GM19193 (cell line): ENCODE measurements around the gene AP5S1.
A peak's percentile ranks its signal among the peaks of the same experiment; 100 is the strongest.

Source experiments
- POLR2A ChIP-seq: IDR thresholded peaks from 4 replicates; pipeline ENCODE4 v1.6.1; 2011; ENCODE audit not compliant: insufficient read depth, insufficient read length; ENCODE audit errors: extremely low read depth

Gene AP5S1

GRCh38 chr20:3785240-3786125 lies 34.9 kb upstream of the AP5S1 start:
- no peak for TF ChIP-seq POLR2A

- TF ChIP-seq POLR2A = peak; percentile 8
These were observed 34.2 kb upstream of the AP5S1 start for GRCh38 chr20:3786126-3786484.

DNA sequence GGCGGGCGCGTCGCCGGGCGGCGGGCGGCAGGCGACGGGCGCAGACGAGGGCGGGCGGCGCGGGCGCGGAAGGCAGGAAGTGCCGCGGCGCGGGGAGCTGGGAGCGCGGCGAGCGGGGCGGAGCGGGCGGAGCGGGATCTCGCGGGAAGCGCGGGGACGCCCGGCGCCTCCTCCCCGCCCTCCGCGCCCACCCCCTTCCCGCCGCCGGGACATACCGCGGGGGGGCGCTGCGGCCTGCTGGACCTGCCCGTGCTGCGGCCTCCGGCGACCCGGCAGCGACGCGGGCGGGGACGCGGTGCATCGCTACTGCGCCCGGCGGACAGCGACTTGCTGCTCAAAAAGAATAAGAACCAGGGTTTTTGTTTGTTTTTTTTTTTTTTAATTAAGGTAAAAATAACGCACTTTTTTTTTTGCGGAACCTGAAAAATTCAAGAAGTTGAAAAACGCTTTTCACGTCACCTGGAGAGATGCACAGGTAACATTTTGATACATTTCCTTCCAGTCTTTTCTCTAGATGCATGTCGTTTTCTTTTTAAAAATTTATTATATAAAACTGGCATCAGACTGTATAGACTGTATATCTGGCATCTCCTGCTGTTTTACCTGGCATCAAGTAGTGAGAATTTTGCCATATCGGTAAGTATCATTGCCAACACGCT lies 33.6 kb upstream of the AP5S1 start, which contains the start of gene CENPB:
TSS of gene CENPB (minus strand) at position 76 of the 659 bp plus-strand sequence. CDS start 257 bp downstream, outside the sequence.
- peak; percentile 28 for TF ChIP-seq POLR2A

GRCh38 chr20:3787324-3788014 lies 32.9 kb upstream of the AP5S1 start:
- TF ChIP-seq POLR2A = no peak

DNA sequence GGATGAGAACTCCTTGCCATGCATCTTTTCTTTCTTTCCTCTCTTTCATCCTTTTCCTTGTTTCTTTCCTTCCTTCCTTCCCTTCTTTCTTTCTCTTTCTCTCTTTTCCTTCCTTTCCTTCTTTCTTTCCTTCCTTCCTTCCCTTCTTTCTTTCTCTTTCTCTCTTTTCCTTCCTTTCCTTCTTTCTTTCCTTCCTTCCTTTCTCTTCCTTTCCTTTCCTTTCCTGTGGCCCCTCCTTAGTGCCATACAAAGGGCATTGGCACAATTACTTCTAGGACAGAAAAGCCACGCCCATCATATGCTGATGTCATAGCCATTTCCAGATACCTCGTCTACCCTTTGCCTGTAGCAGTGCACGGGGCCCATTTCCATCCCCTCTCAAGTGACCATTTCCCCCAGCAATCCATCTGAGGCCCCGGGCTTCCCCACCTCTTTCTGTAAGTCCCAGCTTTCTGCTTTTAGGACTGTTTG lies 31.6 kb upstream of the AP5S1 start:
- no peak for TF ChIP-seq POLR2A

- no peak for TF ChIP-seq POLR2A
These were observed 25.5 kb upstream of the AP5S1 start for GRCh38 chr20:3794701-3795420.

DNA sequence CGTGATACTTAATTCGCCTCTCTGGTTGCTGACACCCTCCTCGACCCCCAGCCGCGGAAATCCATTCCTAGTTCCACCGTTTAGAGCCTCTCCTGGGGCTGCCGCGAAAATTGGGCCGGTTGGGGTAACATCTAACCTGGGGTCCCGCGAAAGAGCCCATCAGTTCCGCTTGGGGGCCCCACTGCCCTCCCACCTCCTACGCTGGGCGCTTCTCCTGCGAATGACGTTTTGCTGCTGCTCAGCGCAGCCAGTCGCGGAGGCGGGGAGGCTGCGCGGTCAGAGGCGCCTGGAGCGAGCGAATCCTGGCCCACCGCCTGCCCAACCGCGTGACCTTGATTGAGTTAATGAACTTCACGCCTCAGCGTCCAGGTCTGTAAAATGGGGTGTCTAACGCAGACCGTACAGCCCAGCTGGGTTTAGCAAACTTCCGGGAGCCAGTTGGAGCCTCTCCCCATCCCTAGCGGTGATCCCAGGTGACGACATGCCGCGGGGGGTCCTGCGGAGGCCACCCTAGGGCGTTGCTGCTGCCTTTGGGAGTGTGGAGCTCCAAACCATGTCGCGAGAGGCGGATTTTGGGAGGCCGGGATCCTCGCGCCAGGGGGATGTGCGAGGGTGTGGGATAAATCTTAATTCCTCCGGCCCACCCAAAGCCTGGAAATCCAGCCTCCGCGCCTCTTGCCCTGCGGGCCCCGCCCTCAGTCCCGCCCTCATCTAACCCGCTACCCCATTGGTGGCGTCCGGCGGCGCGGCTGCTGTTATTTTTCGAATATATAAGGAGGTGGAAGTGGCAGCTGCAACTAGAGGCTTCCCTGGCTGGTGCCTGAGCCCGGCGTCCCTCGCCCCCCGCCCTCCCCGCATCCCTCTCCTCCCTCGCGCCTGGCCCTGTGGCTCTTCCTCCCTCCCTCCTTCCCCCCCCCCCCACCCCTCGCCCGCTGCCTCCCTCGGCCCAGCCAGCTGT lies 24.6 kb upstream of the AP5S1 start, which contains the start of gene CDC25B:
TSS of gene CDC25B (plus strand) at position 800 of the 958 bp plus-strand sequence. CDS start 222 bp downstream, outside the sequence.
- TF ChIP-seq POLR2A = peak; percentile 66

DNA sequence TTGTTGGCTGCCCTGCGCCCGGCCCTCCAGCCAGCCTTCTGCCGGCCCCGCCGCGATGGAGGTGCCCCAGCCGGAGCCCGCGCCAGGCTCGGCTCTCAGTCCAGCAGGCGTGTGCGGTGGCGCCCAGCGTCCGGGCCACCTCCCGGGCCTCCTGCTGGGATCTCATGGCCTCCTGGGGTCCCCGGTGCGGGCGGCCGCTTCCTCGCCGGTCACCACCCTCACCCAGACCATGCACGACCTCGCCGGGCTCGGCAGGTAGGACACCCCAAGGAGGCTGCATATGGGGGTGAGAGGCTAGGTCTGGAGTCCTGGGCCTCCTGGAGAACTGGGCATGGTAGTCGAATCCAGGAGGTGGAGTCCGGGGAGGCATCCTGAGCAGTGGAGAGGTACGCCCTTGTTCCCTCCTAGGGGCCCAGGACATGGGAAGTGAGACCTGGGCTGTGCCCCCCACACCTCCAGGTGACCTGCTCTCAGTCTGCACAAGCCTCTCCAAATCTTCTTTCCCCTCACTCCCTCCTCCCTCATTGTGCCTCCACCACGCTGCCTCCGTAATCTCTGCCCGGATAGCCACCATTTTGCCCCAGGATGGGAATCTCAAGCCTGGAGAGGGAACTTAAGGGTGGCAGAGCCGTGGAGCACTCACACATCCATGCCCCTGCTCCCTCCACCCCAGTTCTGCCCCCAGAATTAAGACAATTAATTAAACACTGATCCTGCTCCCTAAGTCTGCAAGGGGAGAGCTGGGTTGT lies 23.7 kb upstream of the AP5S1 start:
- no peak for TF ChIP-seq POLR2A

- no peak for TF ChIP-seq POLR2A
These were observed 23.2 kb upstream of the AP5S1 start for GRCh38 chr20:3797226-3797545.

- no peak for TF ChIP-seq POLR2A
These were observed 22.6 kb upstream of the AP5S1 start for GRCh38 chr20:3797592-3798372.

GRCh38 chr20:3798373-3798768 lies 22.0 kb upstream of the AP5S1 start:
- no peak for TF ChIP-seq POLR2A

DNA sequence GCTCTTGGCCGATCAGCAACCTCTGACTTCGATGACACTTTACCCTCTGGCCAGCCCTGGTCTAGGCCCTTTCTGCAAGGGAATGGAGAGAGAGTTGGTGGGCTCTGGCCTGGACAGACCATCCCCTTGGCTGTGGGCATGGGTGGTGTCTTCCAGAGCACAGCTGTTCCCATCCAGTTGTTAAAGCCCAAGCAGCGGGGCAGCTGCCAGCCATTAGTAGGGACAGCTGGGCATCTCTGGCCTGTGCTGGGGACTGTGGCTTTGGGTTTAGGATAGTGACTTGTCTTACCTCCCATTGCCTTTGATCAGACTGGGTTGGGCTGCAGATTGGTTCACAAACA lies 21.5 kb upstream of the AP5S1 start:
- TF ChIP-seq POLR2A = no peak
